K562 (cell line): ENCODE results near the gene PHPT1. TPM values are rescaled to one million over a fixed set of nuclear protein-coding genes. Genes with fewer than 3 reads are reported as not detected.

Experiments used
- EGR1 ChIP-seq: fragments of 450-650 bp; conservative IDR thresholded peaks from 2 replicates; pipeline ENCODE4 v1.6.1; 2017; ENCODE audit warnings: mild to moderate bottlenecking
- GTF2A2 ChIP-seq: IDR thresholded peaks from 2 replicates; pipeline ENCODE4 v1.6.1; 2016; ENCODE audit warnings: mild to moderate bottlenecking, missing genetic modification characterization, missing compliant biosample characterization
- HDAC6 ChIP-seq: IDR thresholded peaks from 2 replicates; pipeline ENCODE4 v1.6.1; 2012; ENCODE audit warnings: low read depth, mild to moderate bottlenecking, control low read depth, inconsistent platforms, low read length, moderate library complexity
- JUN ChIP-seq, 2 experiments: sonication (generic) in 1 of 2; formaldehyde crosslinking in 1 of 2; IDR thresholded peaks; 2 replicates each; pipeline versions ENCODE4 v1.6.1 to v1.8.0; 2012 to 2022; ENCODE audit warnings: borderline replicate concordance in 2 of 2, mild to moderate bottlenecking in 2 of 2, improper control_type of control experiment in 1 of 2, low read depth in 1 of 2, low read length in 1 of 2, missing genetic modification reagents in 1 of 2
- JUNB ChIP-seq: fragments of 450-650 bp; formaldehyde crosslinking; conservative IDR thresholded peaks from 2 replicates; pipeline ENCODE4 v1.4.0; 2020; ENCODE audit warnings: mild to moderate bottlenecking
- MCM2 ChIP-seq: fragments of 450-650 bp; IDR thresholded peaks from 2 replicates; pipeline ENCODE4 v1.6.1; 2017; ENCODE audit warnings: low read depth, mild to moderate bottlenecking
- NR3C1 ChIP-seq: sonication (generic); formaldehyde crosslinking; IDR thresholded peaks from 2 replicates; pipeline ENCODE4 v1.8.1; 2022; ENCODE audit warnings: missing genetic modification reagents
- RBM22 ChIP-seq: fragments of 200-400 bp; formaldehyde crosslinking; IDR thresholded peaks from 2 replicates; pipeline ENCODE4 v1.6.1; 2018; ENCODE audit warnings: low read length, low read depth; ENCODE audit not compliant: poor library complexity, severe bottlenecking
- TOE1 ChIP-seq, 2 experiments: fragments of 450-650 bp in 1 of 2; sonication (generic) in 1 of 2; formaldehyde crosslinking in 1 of 2; IDR thresholded peaks; 2 replicates each; pipeline versions ENCODE4 v1.7.1 to v1.8.0; 2016 to 2022; ENCODE audit warnings: borderline replicate concordance in 2 of 2, mild to moderate bottlenecking in 2 of 2, antibody characterized with exemption in 1 of 2, inconsistent platforms in 1 of 2, low read depth in 1 of 2, missing genetic modification reagents in 1 of 2, moderate library complexity in 1 of 2
- ZNF134 ChIP-seq: fragments of 250-450 bp; sonication (Bioruptor Pico); conservative IDR thresholded peaks from 2 replicates; pipeline ENCODE4 v1.4.0; 2020
- ZNF408 ChIP-seq: fragments of 250-450 bp; sonication (Bioruptor Pico); IDR thresholded peaks from 2 replicates; pipeline ENCODE4 v1.4.0; 2020; ENCODE audit warnings: low read depth, mild to moderate bottlenecking, moderate library complexity
- ZNF77 ChIP-seq: fragments of 250-450 bp; sonication (Bioruptor Pico); IDR thresholded peaks from 2 replicates; pipeline ENCODE4 v1.5.0; 2020
- polyA plus RNA-seq, 8 experiments: library from polyadenylated mRNA; depleted of rRNA in 4 of 8; stranded (reverse) in 5 of 8; unstranded in 3 of 8; fragments of >200 nt; fragmentation: Nextera tagmentation in 2 of 8; fragmentation: Illumina TruSeq in 1 of 8; extraction: Ambion mirVana in 2 of 8; extraction: Trizol in 1 of 8; gene quantifications; 2 replicates each; pipeline versions ENCODE4 v1.2.1 to v1.2.3, GENCODE V29; 2011 to 2014; ENCODE audit warnings: inconsistent platforms in 1 of 8, missing spikeins in 1 of 8
- total RNA-seq, 7 experiments: library from RNA; depleted of rRNA in 6 of 7; stranded (reverse); fragments of >200 nt in 6 of 7; fragmentation: Illumina TruSeq in 2 of 7; extraction: Trizol in 2 of 7; gene quantifications; 2 replicates each; pipeline versions ENCODE4 v1.2.1 to v1.2.3, GENCODE V29; 2011 to 2021; ENCODE audit warnings: low replicate concordance in 1 of 7
- TF ChIP-seq, protein P1 (sequence below): fragments of 450-650 bp; IDR thresholded peaks from 2 replicates; pipeline ENCODE4 v1.6.1; 2016; ENCODE audit warnings: low read depth
- TF ChIP-seq, protein P2 (sequence below), 2 experiments: fragments of 450-650 bp; IDR thresholded peaks; 2 replicates each; pipeline ENCODE4 v1.6.1; 2016
- TF ChIP-seq, protein P3 (sequence below): fragments of 450-650 bp; formaldehyde crosslinking; IDR thresholded peaks from 2 replicates; pipeline ENCODE4 v1.4.0; 2022; ENCODE audit warnings: missing genetic modification characterization

The PHPT1 gene
- total and polyA plus RNA-seq, 9 of the 15 experiments (the other 6 are each of a cell fraction or from before 2014, with no cell fraction given), result 20.9 to 166 (median 129) TPM

DNA sequence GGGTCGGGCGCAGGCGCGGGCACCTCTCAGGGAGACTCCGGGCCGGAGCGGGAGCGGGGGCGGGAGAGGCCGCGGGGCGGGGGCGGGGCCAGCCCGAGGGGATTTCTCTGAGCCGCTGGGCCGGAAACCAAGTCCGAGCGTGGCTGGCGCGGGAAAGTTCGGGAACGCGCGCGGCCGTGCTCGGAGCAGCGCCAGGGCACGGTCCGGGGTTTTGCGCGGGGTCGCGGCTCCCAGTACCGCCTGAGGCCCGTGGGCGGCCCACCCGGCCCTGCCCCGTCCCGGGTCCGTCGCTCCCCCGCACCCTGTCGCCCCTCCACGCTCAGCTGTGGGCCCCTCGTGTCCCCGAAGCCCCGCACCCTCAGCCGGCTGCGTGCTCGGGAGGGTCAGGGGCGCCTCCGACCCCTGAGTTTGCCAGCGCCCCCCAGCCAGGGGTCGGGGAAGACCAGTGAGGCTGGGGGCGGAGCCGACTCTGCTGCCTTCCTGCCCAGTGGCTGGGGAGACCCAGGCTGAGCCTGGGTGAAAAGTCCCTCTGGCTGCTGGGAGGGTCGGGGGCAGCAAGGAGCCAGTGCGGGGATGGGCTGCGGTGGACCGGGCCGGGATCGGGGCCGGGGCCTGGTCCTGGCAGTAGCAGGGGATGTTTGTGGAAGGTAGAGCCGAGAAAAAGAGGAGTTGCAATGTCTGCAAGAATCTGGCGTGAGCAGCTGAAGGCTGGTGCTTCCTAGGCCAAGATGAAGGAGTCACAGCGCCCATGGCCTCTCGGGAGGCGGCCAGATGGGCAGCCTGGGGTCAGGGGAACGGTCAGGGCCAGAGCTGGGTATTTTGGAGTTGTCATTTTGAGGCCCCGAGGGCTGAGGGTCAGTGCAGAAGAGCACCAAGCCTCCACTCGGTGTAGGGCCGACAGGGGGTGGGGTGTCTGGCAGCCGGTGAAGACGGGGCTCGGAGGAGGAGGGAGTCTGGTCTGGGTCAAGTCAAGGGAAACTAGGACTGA, 37.7 kb downstream of the PHPT1 start (continued):
- TF ChIP-seq, protein P1, sequence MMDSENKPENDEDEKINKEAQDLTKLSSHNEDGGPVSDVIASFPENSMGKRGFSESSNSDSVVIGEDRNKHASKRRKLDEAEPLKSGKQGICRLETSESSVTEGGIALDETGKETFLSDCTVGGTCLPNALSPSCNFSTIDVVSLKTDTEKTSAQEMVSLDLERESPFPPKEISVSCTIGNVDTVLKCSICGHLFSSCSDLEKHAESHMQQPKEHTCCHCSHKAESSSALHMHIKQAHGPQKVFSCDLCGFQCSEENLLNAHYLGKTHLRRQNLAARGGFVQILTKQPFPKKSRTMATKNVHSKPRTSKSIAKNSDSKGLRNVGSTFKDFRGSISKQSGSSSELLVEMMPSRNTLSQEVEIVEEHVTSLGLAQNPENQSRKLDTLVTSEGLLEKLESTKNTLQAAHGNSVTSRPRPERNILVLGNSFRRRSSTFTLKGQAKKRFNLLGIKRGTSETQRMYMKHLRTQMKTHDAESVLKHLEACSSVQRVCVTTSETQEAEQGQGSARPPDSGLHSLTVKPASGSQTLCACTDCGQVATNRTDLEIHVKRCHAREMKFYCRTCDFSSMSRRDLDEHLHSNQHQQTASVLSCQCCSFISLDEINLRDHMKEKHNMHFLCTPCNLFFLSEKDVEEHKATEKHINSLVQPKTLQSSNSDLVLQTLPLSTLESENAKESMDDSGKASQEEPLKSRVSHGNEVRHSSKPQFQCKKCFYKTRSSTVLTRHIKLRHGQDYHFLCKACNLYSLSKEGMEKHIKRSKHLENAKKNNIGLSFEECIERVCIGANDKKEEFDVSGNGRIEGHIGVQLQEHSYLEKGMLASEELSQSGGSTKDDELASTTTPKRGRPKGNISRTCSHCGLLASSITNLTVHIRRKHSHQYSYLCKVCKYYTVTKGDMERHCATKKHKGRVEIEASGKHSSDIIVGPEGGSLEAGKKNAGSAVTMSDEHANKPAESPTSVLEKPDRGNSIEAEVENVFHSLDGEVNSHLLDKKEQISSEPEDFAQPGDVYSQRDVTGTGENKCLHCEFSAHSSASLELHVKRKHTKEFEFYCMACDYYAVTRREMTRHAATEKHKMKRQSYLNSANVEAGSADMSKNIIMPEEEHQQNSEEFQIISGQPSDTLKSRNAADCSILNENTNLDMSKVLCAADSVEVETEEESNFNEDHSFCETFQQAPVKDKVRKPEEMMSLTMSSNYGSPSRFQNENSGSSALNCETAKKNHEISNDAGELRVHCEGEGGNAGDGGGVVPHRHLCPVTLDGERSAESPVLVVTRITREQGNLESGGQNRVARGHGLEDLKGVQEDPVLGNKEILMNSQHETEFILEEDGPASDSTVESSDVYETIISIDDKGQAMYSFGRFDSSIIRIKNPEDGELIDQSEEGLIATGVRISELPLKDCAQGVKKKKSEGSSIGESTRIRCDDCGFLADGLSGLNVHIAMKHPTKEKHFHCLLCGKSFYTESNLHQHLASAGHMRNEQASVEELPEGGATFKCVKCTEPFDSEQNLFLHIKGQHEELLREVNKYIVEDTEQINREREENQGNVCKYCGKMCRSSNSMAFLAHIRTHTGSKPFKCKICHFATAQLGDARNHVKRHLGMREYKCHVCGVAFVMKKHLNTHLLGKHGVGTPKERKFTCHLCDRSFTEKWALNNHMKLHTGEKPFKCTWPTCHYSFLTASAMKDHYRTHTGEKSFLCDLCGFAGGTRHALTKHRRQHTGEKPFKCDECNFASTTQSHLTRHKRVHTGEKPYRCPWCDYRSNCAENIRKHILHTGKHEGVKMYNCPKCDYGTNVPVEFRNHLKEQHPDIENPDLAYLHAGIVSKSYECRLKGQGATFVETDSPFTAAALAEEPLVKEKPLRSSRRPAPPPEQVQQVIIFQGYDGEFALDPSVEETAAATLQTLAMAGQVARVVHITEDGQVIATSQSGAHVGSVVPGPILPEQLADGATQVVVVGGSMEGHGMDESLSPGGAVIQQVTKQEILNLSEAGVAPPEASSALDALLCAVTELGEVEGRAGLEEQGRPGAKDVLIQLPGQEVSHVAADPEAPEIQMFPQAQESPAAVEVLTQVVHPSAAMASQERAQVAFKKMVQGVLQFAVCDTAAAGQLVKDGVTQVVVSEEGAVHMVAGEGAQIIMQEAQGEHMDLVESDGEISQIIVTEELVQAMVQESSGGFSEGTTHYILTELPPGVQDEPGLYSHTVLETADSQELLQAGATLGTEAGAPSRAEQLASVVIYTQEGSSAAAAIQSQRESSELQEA, result no peak
- TF ChIP-seq RBM22, result no peak
- TF ChIP-seq TOE1 (IDR thresholded peaks at IDR 0.05; ENCODE audit: borderline replicate concordance), result no peak
- TF ChIP-seq TOE1 (CRISPR knock-in tag; IDR thresholded peaks at IDR 0.05; ENCODE audit: borderline replicate concordance, low read depth), result no peak
- no peak for TF ChIP-seq NR3C1
- TF ChIP-seq ZNF408, result no peak
- TF ChIP-seq JUNB (CRISPR knock-in tag), result no peak
- no peak for TF ChIP-seq HDAC6
- no peak for TF ChIP-seq MCM2
- TF ChIP-seq EGR1, result peak; percentile 41; the same call in 1 of the 2 replicates
- TF ChIP-seq JUN (IDR thresholded peaks at IDR 0.05; ENCODE audit: borderline replicate concordance, low read depth, low read length), result no peak
- no peak for TF ChIP-seq JUN (CRISPR knock-in tag; IDR thresholded peaks at IDR 0.05; ENCODE audit: borderline replicate concordance)
- TF ChIP-seq GTF2A2 (tag), result no peak
- TF ChIP-seq, protein P2, sequence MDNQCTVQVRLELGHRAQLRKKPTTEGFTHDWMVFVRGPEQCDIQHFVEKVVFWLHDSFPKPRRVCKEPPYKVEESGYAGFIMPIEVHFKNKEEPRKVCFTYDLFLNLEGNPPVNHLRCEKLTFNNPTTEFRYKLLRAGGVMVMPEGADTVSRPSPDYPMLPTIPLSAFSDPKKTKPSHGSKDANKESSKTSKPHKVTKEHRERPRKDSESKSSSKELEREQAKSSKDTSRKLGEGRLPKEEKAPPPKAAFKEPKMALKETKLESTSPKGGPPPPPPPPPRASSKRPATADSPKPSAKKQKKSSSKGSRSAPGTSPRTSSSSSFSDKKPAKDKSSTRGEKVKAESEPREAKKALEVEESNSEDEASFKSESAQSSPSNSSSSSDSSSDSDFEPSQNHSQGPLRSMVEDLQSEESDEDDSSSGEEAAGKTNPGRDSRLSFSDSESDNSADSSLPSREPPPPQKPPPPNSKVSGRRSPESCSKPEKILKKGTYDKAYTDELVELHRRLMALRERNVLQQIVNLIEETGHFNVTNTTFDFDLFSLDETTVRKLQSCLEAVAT (IDR thresholded peaks at IDR 0.05), result no peak
- no peak for TF ChIP-seq ZNF134 (CRISPR knock-in tag)
- TF ChIP-seq, protein P3, sequence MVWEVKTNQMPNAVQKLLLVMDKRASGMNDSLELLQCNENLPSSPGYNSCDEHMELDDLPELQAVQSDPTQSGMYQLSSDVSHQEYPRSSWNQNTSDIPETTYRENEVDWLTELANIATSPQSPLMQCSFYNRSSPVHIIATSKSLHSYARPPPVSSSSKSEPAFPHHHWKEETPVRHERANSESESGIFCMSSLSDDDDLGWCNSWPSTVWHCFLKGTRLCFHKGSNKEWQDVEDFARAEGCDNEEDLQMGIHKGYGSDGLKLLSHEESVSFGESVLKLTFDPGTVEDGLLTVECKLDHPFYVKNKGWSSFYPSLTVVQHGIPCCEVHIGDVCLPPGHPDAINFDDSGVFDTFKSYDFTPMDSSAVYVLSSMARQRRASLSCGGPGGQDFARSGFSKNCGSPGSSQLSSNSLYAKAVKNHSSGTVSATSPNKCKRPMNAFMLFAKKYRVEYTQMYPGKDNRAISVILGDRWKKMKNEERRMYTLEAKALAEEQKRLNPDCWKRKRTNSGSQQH (CRISPR knock-in tag), result no peak
- no peak for TF ChIP-seq ZNF77 (CRISPR knock-in tag)
